Activated CD4-positive, alpha-beta T cell treated with anti-CD3 and anti-CD28 coated beads for 36 hours (primary cell): ENCODE results near the gene RPL32. TPM values are rescaled to one million over a fixed set of nuclear protein-coding genes. Genes with fewer than 3 reads are reported as not detected.
"Not testable (repeated sequence)": the region's sequence is repeated elsewhere in the genome, so short reads cannot be mapped to it uniquely, and the experiment has no call there.

Experiments
- ATAC-seq: fragments of 200-7000 bp; cut with Tn5 transposase; one replicate; pipeline ENCODE4 v1.10.0; 2021; ENCODE audit warnings: mild to moderate bottlenecking, moderate library complexity
- CTCF ChIA-PET: fragments of 350-600 bp; sonication (Branson Sonifier 250); formaldehyde crosslinking; loops from one replicate; lab custom pipeline; 2021; ENCODE audit warnings: antibody characterized with exemption; lab: Charles Lee
- POLR2A ChIA-PET: fragments of 350-600 bp; sonication (Branson Sonifier 250); formaldehyde crosslinking; loops from one replicate; lab custom pipeline; 2021; ENCODE audit warnings: antibody characterized with exemption, inconsistent platforms; lab: Charles Lee
- DNase-seq: peaks from one replicate; pipeline ENCODE4 v3.0.0-alpha.2; 2020
- H3K27ac Mint-ChIP-seq: one replicate; pipeline ENCODE4 v1.8.0; 2021; ENCODE audit warnings: mixed read lengths
- H3K27me3 Mint-ChIP-seq: one replicate; pipeline ENCODE4 v1.8.0; 2021; ENCODE audit warnings: mixed read lengths
- H3K36me3 Mint-ChIP-seq: one replicate; pipeline ENCODE4 v1.8.0; 2021; ENCODE audit warnings: low read depth, mixed read lengths
- H3K4me1 Mint-ChIP-seq: one replicate; pipeline ENCODE4 v1.8.0; 2021; ENCODE audit warnings: mixed read lengths
- H3K4me3 Mint-ChIP-seq: one replicate; pipeline ENCODE4 v1.8.0; 2021; ENCODE audit warnings: mild to moderate bottlenecking, moderate library complexity, mixed read lengths
- H3K9me3 Mint-ChIP-seq: one replicate; pipeline ENCODE4 v1.8.0; 2021; ENCODE audit warnings: low read depth, mixed read lengths
- intact Hi-C, 2 experiments: fragments of 100-400 bp; cut with DNase I in 1 of 2; cut with micrococcal nuclease in 1 of 2; formaldehyde crosslinking; loops; one replicate each; pipeline versions ENCODE4 v1.14.2 to v1.15.1; 2022 to 2024; cut with DNase I, micrococcal nuclease
- total RNA-seq, 2 experiments: library from RNA; stranded (reverse); gene quantifications; one replicate each; pipeline ENCODE4 v1.2.3, GENCODE V29; 2021

The RPL32 gene
- total RNA-seq, 2 experiments from 2014 or later = 2,842 to 4,727 TPM

DNA sequence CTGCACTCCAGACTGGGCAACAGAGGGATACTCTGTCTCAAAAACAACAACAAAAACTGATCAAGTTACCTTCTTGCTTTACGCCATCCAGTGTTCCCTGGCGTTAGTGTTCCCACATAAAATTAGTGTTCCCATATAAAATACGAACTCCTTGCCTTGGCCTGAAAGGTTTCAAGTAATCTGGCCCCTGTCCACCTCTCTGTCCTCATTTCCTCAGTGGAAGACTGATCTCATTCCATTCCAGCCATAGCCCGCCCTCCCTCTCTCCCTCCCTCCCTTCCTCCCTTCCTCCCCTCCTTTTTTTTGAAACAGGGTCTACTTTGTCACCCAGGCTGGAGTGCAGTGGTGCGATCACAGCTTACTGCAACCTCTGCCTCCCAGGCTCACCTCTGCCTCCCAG, 47.7 kb downstream of the RPL32 start:
- intact Hi-C loops = loop anchor here in 1 of 2 experiments (2.0 kb wide), 1 partner anchor 17 kb away; no protein-coding TSS in a partner anchor
- Mint-ChIP-seq H3K36me3 (no peaks in the 10 kb centered on the region), H3K4me3 (no peak overlapping the region), H3K27ac (no peak overlapping the region), H3K9me3 (no peaks in the 10 kb centered on the region), H3K27me3 (no peaks in the 10 kb centered on the region), H3K4me1 (peaks cover 16% of the 10 kb centered on the region)
- DNase-seq (no peak), ATAC-seq (no peak)
- POLR2A ChIA-PET = no interaction called here
- CTCF ChIA-PET = no interaction called here

DNA sequence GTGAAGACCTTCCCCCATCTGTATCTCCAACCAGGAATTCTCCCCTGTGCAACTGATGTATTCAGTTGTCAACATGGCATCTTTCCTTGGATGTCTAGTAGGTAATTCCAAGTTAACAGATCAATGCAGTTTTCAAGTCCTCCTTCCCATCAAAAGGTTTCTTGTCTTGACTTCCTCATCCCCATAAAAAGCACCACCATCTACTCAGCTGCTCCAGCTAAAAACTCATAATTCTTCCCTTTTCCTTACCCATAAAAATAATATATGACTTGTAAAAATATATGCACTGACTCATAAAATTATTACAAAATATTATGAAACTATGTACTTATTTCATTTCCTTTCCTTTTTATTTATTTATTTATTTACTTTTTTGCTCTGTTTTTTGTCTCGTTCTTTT, 49.9 kb downstream of the RPL32 start:
- Mint-ChIP-seq H3K9me3 (no peaks in the 10 kb centered on the region), H3K4me1 (peaks cover 6% of the 10 kb centered on the region), H3K27me3 (no peaks in the 10 kb centered on the region), H3K36me3 (no peaks in the 10 kb centered on the region), H3K4me3 (no peak overlapping the region), H3K27ac (no peak overlapping the region)
- CTCF ChIA-PET = no interaction called here
- DNase-seq = no peak
- POLR2A ChIA-PET = interaction anchor here (0.6 kb wide), 1 partner anchor 240 kb away, joined by 4 read pairs; no protein-coding TSS in a partner anchor
- ATAC-seq = no peak
- intact Hi-C loops = no loop called here

DNA sequence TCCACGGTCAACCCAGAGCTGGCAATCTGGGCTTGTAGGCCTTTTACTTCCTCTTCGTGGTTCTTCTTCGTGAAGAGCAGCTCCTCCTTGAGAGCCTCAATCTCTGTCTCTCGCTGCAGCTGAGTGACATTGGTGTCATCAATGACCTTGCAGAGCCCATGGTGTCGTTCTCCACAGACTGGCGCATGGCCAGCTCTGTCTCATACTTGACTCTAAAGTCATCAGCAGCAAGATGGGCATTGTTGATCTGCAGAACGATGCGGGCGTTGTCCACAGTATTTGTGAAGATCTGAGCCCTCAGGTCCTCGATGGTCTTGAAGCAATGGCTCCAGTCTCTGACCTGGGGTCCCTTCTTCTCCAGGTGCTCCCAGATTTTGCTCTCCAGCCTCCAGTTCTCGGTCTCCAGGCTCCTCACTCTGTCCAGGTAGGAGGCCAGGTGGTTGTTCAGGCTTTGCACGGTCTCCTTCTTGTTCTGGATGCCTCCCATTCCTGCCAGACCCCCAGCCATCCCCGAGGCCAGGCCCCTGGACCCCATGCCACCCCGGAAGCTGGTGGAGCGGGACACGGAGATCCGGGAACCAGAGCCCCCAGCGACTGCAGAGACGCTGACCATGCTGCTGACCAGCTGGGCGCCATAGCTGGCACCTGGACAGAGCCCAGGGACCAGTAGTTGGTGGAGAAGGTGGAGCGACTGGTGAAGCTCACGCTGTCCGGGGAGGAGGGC, 53.2 kb downstream of the RPL32 start:
- POLR2A ChIA-PET, H3K27ac Mint-ChIP-seq: not testable (repeated sequence)
- CTCF ChIA-PET = interaction anchor here (0.6 to 3.2 kb wide), 12 partner anchors 8 to 450 kb away, joined by 3 to 21 read pairs (median 3); partner anchors contain the start of genes CAND2 and TMEM40

DNA sequence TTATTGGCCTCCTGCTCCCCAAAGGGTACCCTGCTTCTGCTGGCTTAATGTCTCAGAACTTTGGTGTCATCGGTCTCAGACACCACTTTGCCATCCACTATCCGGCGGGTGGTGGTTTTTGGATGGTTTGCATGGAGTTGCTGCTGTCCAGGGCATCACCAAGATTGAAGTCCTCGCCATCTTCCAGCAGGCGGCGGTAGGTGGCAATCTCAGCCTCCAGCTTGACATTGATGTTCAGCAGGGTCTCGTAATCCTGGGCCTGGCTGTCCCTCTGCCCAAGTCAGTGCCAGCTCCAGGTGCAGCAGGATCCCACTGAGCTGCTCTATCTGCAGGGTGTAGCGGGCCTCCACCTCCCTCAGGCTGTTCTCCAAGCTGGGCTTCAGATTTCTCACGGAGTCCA, 54.0 kb downstream of the RPL32 start:
- H3K27me3 Mint-ChIP-seq = peaks cover 13% of the 10 kb centered on the region
- not testable (repeated sequence) for H3K4me3 Mint-ChIP-seq, H3K4me1 Mint-ChIP-seq, H3K27ac Mint-ChIP-seq, ATAC-seq, H3K9me3 Mint-ChIP-seq, H3K36me3 Mint-ChIP-seq
- peak; percentile 77 for DNase-seq
- ChIA-PET CTCF (interaction anchor here (0.7 to 3.2 kb wide), 14 partner anchors 8 to 449 kb away, joined by 3 to 21 read pairs (median 4); partner anchors contain the start of genes CAND2, RPL32 and TMEM40), POLR2A (interaction anchor here (0.5 to 0.8 kb wide), 3 partner anchors 14 to 1311 kb away, joined by 3 to 4 read pairs (median 3); no protein-coding TSS in a partner anchor)
- intact Hi-C loops = loop anchor here (1.0 to 2.0 kb wide), 2 partner anchors 105 kb away; no protein-coding TSS in a partner anchor

More for the DNA sequence above, 53.2 kb downstream of the RPL32 start:
- not testable (repeated sequence) for H3K4me3 Mint-ChIP-seq, H3K9me3 Mint-ChIP-seq, ATAC-seq, DNase-seq, H3K4me1 Mint-ChIP-seq, H3K36me3 Mint-ChIP-seq, H3K27me3 Mint-ChIP-seq
- intact Hi-C loops = loop anchor here (1.0 to 2.0 kb wide), 2 partner anchors 104 to 105 kb away; no protein-coding TSS in a partner anchor

DNA sequence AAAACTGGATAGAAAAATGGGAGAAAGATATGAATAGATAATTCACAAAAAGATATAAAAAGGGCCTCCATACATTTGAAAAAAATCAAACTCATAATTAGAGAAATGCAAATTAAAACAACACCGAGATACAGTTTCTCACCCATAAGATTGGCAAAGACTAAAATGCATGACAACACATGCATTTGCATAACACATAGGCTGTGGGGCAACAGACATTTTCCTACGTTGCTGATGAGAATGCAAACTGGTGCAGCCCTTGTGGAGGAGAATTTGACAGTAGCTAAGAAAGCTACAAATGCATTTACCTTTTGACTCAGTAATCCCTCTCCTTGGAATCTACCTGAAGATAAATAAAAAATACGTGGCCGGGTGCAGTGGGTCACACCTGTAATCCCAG, 56.3 kb downstream of the RPL32 start:
- ChIA-PET POLR2A (no interaction called here), CTCF (interaction anchor here (0.8 kb wide), 1 partner anchor 16 kb away, joined by 4 read pairs; no protein-coding TSS in a partner anchor)
- Mint-ChIP-seq H3K36me3 (no peaks in the 10 kb centered on the region), H3K4me1 (no peaks in the 10 kb centered on the region), H3K27ac (no peak overlapping the region), H3K9me3 (no peaks in the 10 kb centered on the region), H3K4me3 (no peak overlapping the region), H3K27me3 (peaks cover 16% of the 10 kb centered on the region)
- DNase-seq (no peak), ATAC-seq (no peak)
- intact Hi-C loops = no loop called here

Other genes with a start within 250 kb of the RPL32 start
- gene RAF1, start 177.4 kb downstream of the RPL32 start, total RNA-seq = 10 to 100 TPM; 66.8 to 74.7 TPM
- gene TMEM40, start 82.3 kb downstream of the RPL32 start, total RNA-seq = not detected
- gene CAND2, start 44.9 kb downstream of the RPL32 start, total RNA-seq = 1 to 10 TPM; 2.1 to 2.2 TPM
- 10 to 100 TPM; 36.8 to 40.4 TPM for gene IQSEC1, start 231.9 kb upstream of the RPL32 start, total RNA-seq